ENCODE results near the gene ESD. TPM values are rescaled to one million over a fixed set of nuclear protein-coding genes. Genes with fewer than 3 reads are reported as not detected.
A peak's percentile ranks its signal among the peaks of the same experiment; 100 is the strongest.

ESD gene
- total and polyA plus RNA-seq, 2 of the 13 experiments (the other 11 are each of a cell fraction or from before 2014, with no cell fraction given): 118 to 147 TPM

DNA sequence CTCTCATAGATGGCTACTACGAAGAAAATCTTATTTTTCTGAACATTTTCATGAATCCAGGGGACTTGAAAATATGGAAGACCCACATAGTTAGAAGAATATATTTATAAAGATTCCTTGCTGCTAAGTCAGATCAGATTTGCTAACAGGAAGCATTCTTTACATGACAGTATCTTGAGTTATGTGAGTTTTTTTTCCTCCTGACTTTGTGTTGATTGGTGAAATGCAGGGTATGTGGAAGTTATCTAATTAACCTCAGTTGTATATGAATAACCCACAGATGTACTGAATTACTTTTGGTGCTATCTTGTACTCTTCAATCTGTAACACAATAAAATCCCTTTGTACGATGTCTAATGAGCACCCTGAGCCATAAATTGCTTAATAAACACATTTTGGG lies 53.8 kb downstream of the ESD start:
- Histone ChIP-seq H3K9me3 (ENCODE audit: low read length) (no peaks in the 10 kb centered on the region), H2AFZ (ENCODE audit: low read length) (no peak overlapping the region), H3K9ac (ENCODE audit: insufficient read depth, low read depth, low read length) (no peak overlapping the region), H4K20me1 (ENCODE audit: insufficient read depth, low read length) (no peaks in the 10 kb centered on the region), H3K36me3 (replicated peaks in 1 of 2; ENCODE audit: control insufficient read depth in 1 of 2, insufficient read depth in 2 of 2, low read length in 2 of 2) (peaks cover 2 to 19% of the 10 kb centered on the region in 2 experiments; a peak in 4 of 5 replicates), H3K27me3 (ENCODE audit: control insufficient read depth in 1 of 2, insufficient read depth in 2 of 2, low read length in 2 of 2) (no peaks in the 10 kb centered on the region), H3K4me2 (ENCODE audit: low read depth, low read length) (no peak overlapping the region), H3K27ac (ENCODE audit: extremely low read length, insufficient read depth, low read length) (no peak overlapping the region), H3K4me3 (replicated peaks in 1 of 3; ENCODE audit: insufficient read depth in 1 of 3, low read depth in 2 of 3, low read length in 3 of 3) (no peak overlapping the region), H3K4me1 (ENCODE audit: insufficient read depth, low read length) (peaks cover 9% of the 10 kb centered on the region), H3K79me2 (ENCODE audit: insufficient read depth, low read length) (no peaks in the 10 kb centered on the region)
- in situ Hi-C loops (cut with HindIII; ENCODE audit: extremely low pct_ligation_motif_present, low pct_unique_long_range_greater_than_20kb): no loop called here
- TF ChIP-seq MAFK (conservative IDR thresholded peaks at IDR 0.05 in 1 of 2, IDR thresholded peaks at IDR 0.05 in 1 of 2; ENCODE audit: low read length in 2 of 2): peak in 1 of 2 experiments; percentile 33; a peak in 1 of 4 replicates
- TF ChIP-seq, protein P1, sequence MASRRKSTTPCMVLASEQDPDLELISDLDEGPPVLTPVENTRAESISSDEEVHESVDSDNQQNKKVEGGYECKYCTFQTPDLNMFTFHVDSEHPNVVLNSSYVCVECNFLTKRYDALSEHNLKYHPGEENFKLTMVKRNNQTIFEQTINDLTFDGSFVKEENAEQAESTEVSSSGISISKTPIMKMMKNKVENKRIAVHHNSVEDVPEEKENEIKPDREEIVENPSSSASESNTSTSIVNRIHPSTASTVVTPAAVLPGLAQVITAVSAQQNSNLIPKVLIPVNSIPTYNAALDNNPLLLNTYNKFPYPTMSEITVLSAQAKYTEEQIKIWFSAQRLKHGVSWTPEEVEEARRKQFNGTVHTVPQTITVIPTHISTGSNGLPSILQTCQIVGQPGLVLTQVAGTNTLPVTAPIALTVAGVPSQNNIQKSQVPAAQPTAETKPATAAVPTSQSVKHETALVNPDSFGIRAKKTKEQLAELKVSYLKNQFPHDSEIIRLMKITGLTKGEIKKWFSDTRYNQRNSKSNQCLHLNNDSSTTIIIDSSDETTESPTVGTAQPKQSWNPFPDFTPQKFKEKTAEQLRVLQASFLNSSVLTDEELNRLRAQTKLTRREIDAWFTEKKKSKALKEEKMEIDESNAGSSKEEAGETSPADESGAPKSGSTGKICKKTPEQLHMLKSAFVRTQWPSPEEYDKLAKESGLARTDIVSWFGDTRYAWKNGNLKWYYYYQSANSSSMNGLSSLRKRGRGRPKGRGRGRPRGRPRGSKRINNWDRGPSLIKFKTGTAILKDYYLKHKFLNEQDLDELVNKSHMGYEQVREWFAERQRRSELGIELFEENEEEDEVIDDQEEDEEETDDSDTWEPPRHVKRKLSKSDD (CRISPR knock-in tag; IDR thresholded peaks at IDR 0.05; ENCODE audit: low read depth): no peak
- DNase-seq (ENCODE audit: low spot score) (no peak), ATAC-seq (no peak), FAIRE-seq (no peak)
- ChIA-PET CTCF (ENCODE audit: low intra/inter-chr PET ratio, low total read pairs) (no interaction called here), POLR2A (no interaction called here)
- WGBS (ENCODE audit: low lambda C conversion rate): 94% methylated on average over 2 of the region's 2 CpGs
- intact Hi-C loops (cut with micrococcal nuclease; ENCODE audit: unreplicated experiment): no loop called here
- no TSS peak for BruUV-seq (replicated peaks)

DNA sequence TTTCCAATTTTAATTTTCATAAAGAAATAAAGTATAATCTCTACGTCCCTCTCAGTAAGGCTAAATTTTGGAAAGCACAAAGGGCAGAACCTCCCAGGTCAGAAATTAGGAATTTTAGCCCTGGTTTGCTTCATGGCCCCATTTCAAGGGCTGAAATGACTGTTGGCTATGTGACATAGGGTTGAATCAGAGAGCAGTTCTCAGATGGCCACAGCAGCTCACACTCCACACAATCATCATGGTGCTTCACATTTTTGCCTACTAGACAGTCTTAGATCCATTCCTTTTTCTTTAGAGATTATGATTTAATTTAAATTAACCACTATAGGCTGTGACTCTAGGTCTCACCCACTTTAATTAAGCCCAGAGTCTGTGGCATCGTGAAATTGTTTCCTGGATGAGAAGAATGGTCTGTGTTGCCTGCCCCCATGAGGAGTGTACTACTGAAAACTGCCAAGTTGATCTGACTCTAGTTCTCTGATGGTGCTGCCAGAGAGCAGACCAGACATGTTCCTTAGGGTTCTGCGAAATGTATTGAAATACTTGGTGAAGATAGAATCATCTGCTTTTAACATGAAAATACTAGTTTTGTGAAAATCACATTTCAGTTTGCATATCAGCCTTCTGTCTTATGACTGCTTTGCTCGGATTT lies 57.4 kb downstream of the ESD start:
- Histone ChIP-seq H3K4me1 (ENCODE audit: insufficient read depth, low read length) (no peaks in the 10 kb centered on the region), H2AFZ (ENCODE audit: low read length) (no peak overlapping the region), H3K27ac (ENCODE audit: extremely low read length, insufficient read depth, low read length) (no peak overlapping the region), H3K9me3 (ENCODE audit: low read length) (no peaks in the 10 kb centered on the region), H3K27me3 (ENCODE audit: control insufficient read depth in 1 of 2, insufficient read depth in 2 of 2, low read length in 2 of 2) (no peaks in the 10 kb centered on the region), H3K79me2 (ENCODE audit: insufficient read depth, low read length) (no peaks in the 10 kb centered on the region), H3K4me3 (replicated peaks in 1 of 3; ENCODE audit: insufficient read depth in 1 of 3, low read depth in 2 of 3, low read length in 3 of 3) (no peak overlapping the region), H3K9ac (ENCODE audit: insufficient read depth, low read depth, low read length) (no peak overlapping the region), H3K36me3 (replicated peaks in 1 of 2; ENCODE audit: control insufficient read depth in 1 of 2, insufficient read depth in 2 of 2, low read length in 2 of 2) (peaks cover 2 to 19% of the 10 kb centered on the region in 2 experiments; a peak in 3 of 5 replicates), H4K20me1 (ENCODE audit: insufficient read depth, low read length) (no peaks in the 10 kb centered on the region), H3K4me2 (ENCODE audit: low read depth, low read length) (no peak overlapping the region)
- CTCF ChIA-PET (ENCODE audit: low intra/inter-chr PET ratio, low total read pairs): no interaction called here
- no TSS peak for BruUV-seq (replicated peaks)
- FAIRE-seq: no peak
- POLR2A ChIA-PET: no interaction called here
- no peak for DNase-seq (ENCODE audit: low spot score)
- in situ Hi-C loops (cut with HindIII; ENCODE audit: extremely low pct_ligation_motif_present, low pct_unique_long_range_greater_than_20kb) (no loop called here), intact Hi-C loops (cut with micrococcal nuclease; ENCODE audit: unreplicated experiment) (no loop called here)
- TF ChIP-seq NR2F6 (IDR thresholded peaks at IDR 0.05) (no peak), NR2F6 (CRISPR knock-in tag; IDR thresholded peaks at IDR 0.05) (no peak), BORCS8-MEF2B (CRISPR knock-in tag; IDR thresholded peaks at IDR 0.05) (no peak)
- TF ChIP-seq, protein P2, sequence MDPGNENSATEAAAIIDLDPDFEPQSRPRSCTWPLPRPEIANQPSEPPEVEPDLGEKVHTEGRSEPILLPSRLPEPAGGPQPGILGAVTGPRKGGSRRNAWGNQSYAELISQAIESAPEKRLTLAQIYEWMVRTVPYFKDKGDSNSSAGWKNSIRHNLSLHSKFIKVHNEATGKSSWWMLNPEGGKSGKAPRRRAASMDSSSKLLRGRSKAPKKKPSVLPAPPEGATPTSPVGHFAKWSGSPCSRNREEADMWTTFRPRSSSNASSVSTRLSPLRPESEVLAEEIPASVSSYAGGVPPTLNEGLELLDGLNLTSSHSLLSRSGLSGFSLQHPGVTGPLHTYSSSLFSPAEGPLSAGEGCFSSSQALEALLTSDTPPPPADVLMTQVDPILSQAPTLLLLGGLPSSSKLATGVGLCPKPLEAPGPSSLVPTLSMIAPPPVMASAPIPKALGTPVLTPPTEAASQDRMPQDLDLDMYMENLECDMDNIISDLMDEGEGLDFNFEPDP (CRISPR knock-in tag; conservative IDR thresholded peaks at IDR 0.05): 0 out of 2 replicates have a peak, but pooled peaks have one; percentile 34
- TF ChIP-seq, protein P3, sequence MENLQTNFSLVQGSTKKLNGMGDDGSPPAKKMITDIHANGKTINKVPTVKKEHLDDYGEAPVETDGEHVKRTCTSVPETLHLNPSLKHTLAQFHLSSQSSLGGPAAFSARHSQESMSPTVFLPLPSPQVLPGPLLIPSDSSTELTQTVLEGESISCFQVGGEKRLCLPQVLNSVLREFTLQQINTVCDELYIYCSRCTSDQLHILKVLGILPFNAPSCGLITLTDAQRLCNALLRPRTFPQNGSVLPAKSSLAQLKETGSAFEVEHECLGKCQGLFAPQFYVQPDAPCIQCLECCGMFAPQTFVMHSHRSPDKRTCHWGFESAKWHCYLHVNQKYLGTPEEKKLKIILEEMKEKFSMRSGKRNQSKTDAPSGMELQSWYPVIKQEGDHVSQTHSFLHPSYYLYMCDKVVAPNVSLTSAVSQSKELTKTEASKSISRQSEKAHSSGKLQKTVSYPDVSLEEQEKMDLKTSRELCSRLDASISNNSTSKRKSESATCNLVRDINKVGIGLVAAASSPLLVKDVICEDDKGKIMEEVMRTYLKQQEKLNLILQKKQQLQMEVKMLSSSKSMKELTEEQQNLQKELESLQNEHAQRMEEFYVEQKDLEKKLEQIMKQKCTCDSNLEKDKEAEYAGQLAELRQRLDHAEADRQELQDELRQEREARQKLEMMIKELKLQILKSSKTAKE (CRISPR knock-in tag; IDR thresholded peaks at IDR 0.05; ENCODE audit: borderline replicate concordance): no peak
- 97% methylated on average over 4 of the region's 4 CpGs for WGBS (ENCODE audit: low lambda C conversion rate)
- no peak for ATAC-seq
